Kidney epithelial cell (primary cell): ENCODE measurements around the gene GPR132. TPM values are rescaled to one million over a fixed set of nuclear protein-coding genes. Genes with fewer than 3 reads are reported as not detected.

Source experiments
- DNase-seq: peaks from one replicate; pipeline ENCODE4 v3.0.0-alpha.2; 2010; ENCODE audit warnings: low read depth
- H3K27me3 ChIP-seq: 2 replicates; pipeline ENCODE4 v1.6.0; 2011; ENCODE audit warnings: low read length; ENCODE audit not compliant: control insufficient read depth, insufficient read depth
- H3K36me3 ChIP-seq: 2 replicates; pipeline ENCODE4 v1.5.1; 2011; ENCODE audit warnings: low read length; ENCODE audit not compliant: control insufficient read depth, insufficient read depth
- H3K4me3 ChIP-seq: 2 replicates; pipeline ENCODE4 v1.5.1; 2011; ENCODE audit warnings: low read depth, mild to moderate bottlenecking, control low read depth, low read length
- CTCF ChIP-seq: IDR thresholded peaks from 2 replicates; pipeline ENCODE4 v1.5.1; 2011; ENCODE audit warnings: mild to moderate bottlenecking, moderate library complexity, low read length, control low read depth, inconsistent platforms; ENCODE audit not compliant: insufficient read depth, poor library complexity, severe bottlenecking
- total RNA-seq: library from RNA; depleted of rRNA; stranded (reverse); fragments of >200 nt; gene quantifications from 2 replicates; pipeline ENCODE4 v1.2.3, GENCODE V29; 2015

Gene GPR132
- total RNA-seq, 1 donor from 2014 or later, result 1.7 TPM

- no peak for TF ChIP-seq CTCF
- no peak overlapping the region for H3K4me3 ChIP-seq
- peaks cover 7% of the 10 kb centered on the region for H3K27me3 ChIP-seq
- DNase-seq, result no peak
- no peaks in the 10 kb centered on the region for H3K36me3 ChIP-seq
Observed at GRCh38 chr14:105058521-105059034, 6.7 kb downstream of the GPR132 start.

- DNase-seq, result no peak
- Histone ChIP-seq H3K4me3 (no peak overlapping the region), H3K36me3 (no peaks in the 10 kb centered on the region)
Observed at GRCh38 chr14:105056303-105056831, 8.9 kb downstream of the GPR132 start.

GRCh38 chr14:105055736-105056302 is 9.4 kb downstream of the GPR132 start:
- Histone ChIP-seq H3K4me3 (no peak overlapping the region), H3K27me3 (peaks cover 9% of the 10 kb centered on the region), H3K36me3 (no peaks in the 10 kb centered on the region)
- DNase-seq, result no peak
- no peak for TF ChIP-seq CTCF

More at GRCh38 chr14:105056303-105056831, 8.9 kb downstream of the GPR132 start:
- no peak for TF ChIP-seq CTCF
- peaks cover 7% of the 10 kb centered on the region for H3K27me3 ChIP-seq

- Histone ChIP-seq H3K27me3 (peaks cover 10% of the 10 kb centered on the region), H3K36me3 (no peaks in the 10 kb centered on the region), H3K4me3 (no peak overlapping the region)
- no peak for TF ChIP-seq CTCF
- no peak for DNase-seq
Observed at GRCh38 chr14:105055334-105055733, 9.9 kb downstream of the GPR132 start.

GRCh38 chr14:105053996-105054395 is 11.2 kb downstream of the GPR132 start:
- no peak for DNase-seq
- Histone ChIP-seq H3K4me3 (no peak overlapping the region), H3K36me3 (no peaks in the 10 kb centered on the region), H3K27me3 (peaks cover 10% of the 10 kb centered on the region)
- no peak for TF ChIP-seq CTCF

GRCh38 chr14:105053421-105053820 is 11.8 kb downstream of the GPR132 start:
- Histone ChIP-seq H3K36me3 (no peaks in the 10 kb centered on the region), H3K27me3 (peaks cover 10% of the 10 kb centered on the region), H3K4me3 (no peak overlapping the region)
- TF ChIP-seq CTCF, result no peak
- no peak for DNase-seq
